Measurements from ENCODE around the gene COX15.
A peak's percentile ranks its signal among the peaks of the same experiment; 100 is the strongest.

Gene COX15

DNA sequence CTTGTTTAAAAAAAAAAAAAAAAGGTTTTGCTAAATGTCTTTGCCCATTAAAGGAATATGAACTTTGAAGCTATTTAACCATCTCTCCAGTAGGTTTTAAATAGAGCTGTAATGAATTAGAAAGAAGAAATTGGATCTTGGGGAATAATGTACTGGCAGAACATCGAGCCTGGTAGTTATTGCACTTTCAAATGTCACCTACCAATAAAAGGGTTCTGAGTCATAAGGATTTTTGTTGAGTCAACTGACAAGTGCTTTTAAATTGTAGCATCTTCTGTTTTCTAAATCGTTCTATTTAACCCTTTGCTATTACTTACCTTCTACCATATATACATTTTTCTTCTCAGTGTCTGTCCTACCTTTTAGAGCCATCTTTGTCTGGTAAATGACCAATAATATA is 10.8 kb upstream of the COX15 start (continued):
- TF ChIP-seq, protein P1, sequence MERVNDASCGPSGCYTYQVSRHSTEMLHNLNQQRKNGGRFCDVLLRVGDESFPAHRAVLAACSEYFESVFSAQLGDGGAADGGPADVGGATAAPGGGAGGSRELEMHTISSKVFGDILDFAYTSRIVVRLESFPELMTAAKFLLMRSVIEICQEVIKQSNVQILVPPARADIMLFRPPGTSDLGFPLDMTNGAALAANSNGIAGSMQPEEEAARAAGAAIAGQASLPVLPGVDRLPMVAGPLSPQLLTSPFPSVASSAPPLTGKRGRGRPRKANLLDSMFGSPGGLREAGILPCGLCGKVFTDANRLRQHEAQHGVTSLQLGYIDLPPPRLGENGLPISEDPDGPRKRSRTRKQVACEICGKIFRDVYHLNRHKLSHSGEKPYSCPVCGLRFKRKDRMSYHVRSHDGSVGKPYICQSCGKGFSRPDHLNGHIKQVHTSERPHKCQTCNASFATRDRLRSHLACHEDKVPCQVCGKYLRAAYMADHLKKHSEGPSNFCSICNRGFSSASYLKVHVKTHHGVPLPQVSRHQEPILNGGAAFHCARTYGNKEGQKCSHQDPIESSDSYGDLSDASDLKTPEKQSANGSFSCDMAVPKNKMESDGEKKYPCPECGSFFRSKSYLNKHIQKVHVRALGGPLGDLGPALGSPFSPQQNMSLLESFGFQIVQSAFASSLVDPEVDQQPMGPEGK (tag by site-specific recombination; IDR thresholded peaks at IDR 0.05), result no peak
- TF ChIP-seq ZNF707 (tag by site-specific recombination; IDR thresholded peaks at IDR 0.05), result no peak
- no peak for TF ChIP-seq ZNF37A (tag by site-specific recombination; IDR thresholded peaks at IDR 0.05)
- no peak for TF ChIP-seq ZNF404 (tag by site-specific recombination; IDR thresholded peaks at IDR 0.05)

DNA sequence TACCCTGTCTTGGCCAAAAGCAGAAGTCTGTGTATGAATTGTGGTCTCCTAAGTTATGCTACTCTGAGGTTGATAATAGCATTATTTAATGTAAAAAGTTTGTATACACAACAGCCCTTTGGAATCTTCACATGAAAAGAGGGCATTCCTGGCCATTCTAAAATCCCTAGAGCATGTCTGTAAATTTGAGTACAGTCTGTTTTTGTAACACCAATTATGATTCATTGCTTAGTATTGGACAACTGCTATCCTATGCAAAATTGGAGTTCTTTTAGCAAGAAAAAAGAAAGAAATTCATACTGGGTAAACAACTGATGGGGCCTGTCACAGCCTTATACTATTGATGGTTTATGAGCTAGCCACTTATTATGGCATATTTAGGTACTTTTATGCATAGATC is 10.3 kb upstream of the COX15 start:
- no peaks in the 10 kb centered on the region for H3K9me3 ChIP-seq (ENCODE audit: control insufficient read depth, insufficient read depth, low read depth, low read length)
- H3K4me1 ChIP-seq (ENCODE audit: control insufficient read depth, insufficient read depth, low read length), result no peaks in the 10 kb centered on the region
- CTCF ChIA-PET, result interaction anchor here (0.6 to 2.9 kb wide), 2 partner anchors 10 to 186 kb away, joined by 3 to 9 read pairs; partner anchors contain the start of genes COX15 and CUTC
- H3K36me3 ChIP-seq (ENCODE audit: control insufficient read depth in 2 of 2, insufficient read depth in 1 of 2, low read length in 2 of 2), result peaks cover 78 to 90% of the 10 kb centered on the region in 2 experiments
- POLR2A ChIA-PET, result interaction anchor here (1.7 kb wide), 1 partner anchor 10 kb away, joined by 13 read pairs; the partner anchor contains the start of genes COX15 and CUTC
- no peak overlapping the region for H3K4me3 ChIP-seq (ENCODE audit: low read depth, low read length)
- H3K27ac ChIP-seq (ENCODE audit: extremely low read depth, low read depth, low read length), result no peak overlapping the region
- TF ChIP-seq ZNF266 (tag by site-specific recombination; IDR thresholded peaks at IDR 0.05; ENCODE audit: low read depth), result no peak
- TF ChIP-seq ZSCAN16 (tag by site-specific recombination; IDR thresholded peaks at IDR 0.05), result no peak
- no peak for TF ChIP-seq ZNF169 (tag by site-specific recombination; IDR thresholded peaks at IDR 0.05)
- no peak for TF ChIP-seq ZNF561 (tag by site-specific recombination; IDR thresholded peaks at IDR 0.05; ENCODE audit: borderline replicate concordance)
- TF ChIP-seq GLIS2 (tag by site-specific recombination; IDR thresholded peaks at IDR 0.05), result no peak
- TF ChIP-seq ZNF2 (tag by site-specific recombination; IDR thresholded peaks at IDR 0.05), result no peak
- TF ChIP-seq, protein P2, sequence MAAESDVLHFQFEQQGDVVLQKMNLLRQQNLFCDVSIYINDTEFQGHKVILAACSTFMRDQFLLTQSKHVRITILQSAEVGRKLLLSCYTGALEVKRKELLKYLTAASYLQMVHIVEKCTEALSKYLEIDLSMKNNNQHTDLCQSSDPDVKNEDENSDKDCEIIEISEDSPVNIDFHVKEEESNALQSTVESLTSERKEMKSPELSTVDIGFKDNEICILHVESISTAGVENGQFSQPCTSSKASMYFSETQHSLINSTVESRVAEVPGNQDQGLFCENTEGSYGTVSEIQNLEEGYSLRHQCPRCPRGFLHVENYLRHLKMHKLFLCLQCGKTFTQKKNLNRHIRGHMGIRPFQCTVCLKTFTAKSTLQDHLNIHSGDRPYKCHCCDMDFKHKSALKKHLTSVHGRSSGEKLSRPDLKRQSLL (tag by site-specific recombination; IDR thresholded peaks at IDR 0.05), result no peak
- TF ChIP-seq IKZF3 (tag by site-specific recombination; IDR thresholded peaks at IDR 0.05), result no peak
- no peak for TF ChIP-seq KLF16 (tag by site-specific recombination; IDR thresholded peaks at IDR 0.05)
- TF ChIP-seq ZBTB8A (tag by site-specific recombination; IDR thresholded peaks at IDR 0.05), result no peak
- no peak for TF ChIP-seq ZNF121 (tag by site-specific recombination; IDR thresholded peaks at IDR 0.05)
- TF ChIP-seq GLIS1 (tag by site-specific recombination; IDR thresholded peaks at IDR 0.05), result no peak
- TF ChIP-seq ZNF274 (IDR thresholded peaks at IDR 0.05; ENCODE audit: low read length), result no peak
- no peak for TF ChIP-seq ZNF274 (tag by site-specific recombination; IDR thresholded peaks at IDR 0.05; ENCODE audit: borderline replicate concordance)
- TF ChIP-seq, protein P3, sequence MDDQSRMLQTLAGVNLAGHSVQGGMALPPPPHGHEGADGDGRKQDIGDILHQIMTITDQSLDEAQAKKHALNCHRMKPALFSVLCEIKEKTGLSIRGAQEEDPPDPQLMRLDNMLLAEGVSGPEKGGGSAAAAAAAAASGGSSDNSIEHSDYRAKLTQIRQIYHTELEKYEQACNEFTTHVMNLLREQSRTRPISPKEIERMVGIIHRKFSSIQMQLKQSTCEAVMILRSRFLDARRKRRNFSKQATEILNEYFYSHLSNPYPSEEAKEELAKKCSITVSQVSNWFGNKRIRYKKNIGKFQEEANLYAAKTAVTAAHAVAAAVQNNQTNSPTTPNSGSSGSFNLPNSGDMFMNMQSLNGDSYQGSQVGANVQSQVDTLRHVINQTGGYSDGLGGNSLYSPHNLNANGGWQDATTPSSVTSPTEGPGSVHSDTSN (CRISPR knock-in tag; IDR thresholded peaks at IDR 0.05), result no peak

DNA sequence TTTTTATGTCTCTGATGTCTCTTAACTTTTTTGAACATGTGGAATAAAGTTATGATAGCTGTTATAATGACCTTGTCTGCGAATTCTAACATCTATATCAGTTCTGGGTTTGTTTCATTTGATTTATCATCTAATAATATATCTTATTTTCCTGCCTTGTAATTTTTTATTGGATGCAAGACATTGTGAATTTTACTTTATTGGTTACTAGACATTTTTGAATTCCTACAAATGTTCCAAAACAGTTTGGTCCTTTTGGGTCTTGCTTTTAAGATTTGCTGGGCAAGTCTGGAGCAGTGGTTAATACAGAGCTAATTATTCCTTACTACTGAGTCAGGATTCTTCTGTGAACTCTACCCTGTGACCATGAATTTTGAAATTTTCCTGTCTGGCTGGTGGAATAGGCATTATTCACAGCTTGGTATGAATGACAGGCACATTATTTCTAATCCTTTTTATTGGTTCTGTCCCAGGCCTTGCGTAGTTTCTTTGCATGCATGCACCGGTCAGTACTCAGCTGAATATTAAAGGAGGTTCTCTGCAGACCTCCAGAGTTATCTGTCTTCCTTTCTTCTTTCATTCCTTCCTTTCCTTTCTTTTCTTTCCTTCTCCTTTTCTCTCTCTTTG is 9.1 kb upstream of the COX15 start:
- POLR2A ChIA-PET, result interaction anchor here (1.3 kb wide), 1 partner anchor 9 kb away, joined by 7 read pairs; the partner anchor contains the start of genes COX15 and CUTC
- H3K4me1 ChIP-seq (ENCODE audit: control insufficient read depth, insufficient read depth, low read length), result no peaks in the 10 kb centered on the region
- H3K36me3 ChIP-seq (ENCODE audit: control insufficient read depth in 2 of 2, insufficient read depth in 1 of 2, low read length in 2 of 2), result peaks cover 80 to 92% of the 10 kb centered on the region in 2 experiments
- no peak overlapping the region for H3K27ac ChIP-seq (ENCODE audit: extremely low read depth, low read depth, low read length)
- H3K4me3 ChIP-seq (ENCODE audit: low read depth, low read length), result no peak overlapping the region
- CTCF ChIA-PET, result interaction anchor here (0.6 to 2.9 kb wide), 5 partner anchors 9 to 391 kb away, joined by 3 to 9 read pairs (median 3); partner anchors contain the start of genes COX15 and CUTC
- TF ChIP-seq, protein P4, sequence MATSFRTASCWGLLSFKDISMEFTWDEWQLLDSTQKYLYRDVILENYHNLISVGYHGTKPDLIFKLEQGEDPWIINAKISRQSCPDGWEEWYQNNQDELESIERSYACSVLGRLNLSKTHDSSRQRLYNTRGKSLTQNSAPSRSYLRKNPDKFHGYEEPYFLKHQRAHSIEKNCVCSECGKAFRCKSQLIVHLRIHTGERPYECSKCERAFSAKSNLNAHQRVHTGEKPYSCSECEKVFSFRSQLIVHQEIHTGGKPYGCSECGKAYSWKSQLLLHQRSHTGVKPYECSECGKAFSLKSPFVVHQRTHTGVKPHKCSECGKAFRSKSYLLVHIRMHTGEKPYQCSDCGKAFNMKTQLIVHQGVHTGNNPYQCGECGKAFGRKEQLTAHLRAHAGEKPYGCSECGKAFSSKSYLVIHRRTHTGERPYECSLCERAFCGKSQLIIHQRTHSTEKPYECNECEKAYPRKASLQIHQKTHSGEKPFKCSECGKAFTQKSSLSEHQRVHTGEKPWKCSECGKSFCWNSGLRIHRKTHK (tag by site-specific recombination; IDR thresholded peaks at IDR 0.05), result peak; percentile 87
- TF ChIP-seq ZNF366 (tag by site-specific recombination; conservative IDR thresholded peaks at IDR 0.05), result peak; percentile 39; the same call in 1 of the 2 replicates
- TF ChIP-seq, protein P5, sequence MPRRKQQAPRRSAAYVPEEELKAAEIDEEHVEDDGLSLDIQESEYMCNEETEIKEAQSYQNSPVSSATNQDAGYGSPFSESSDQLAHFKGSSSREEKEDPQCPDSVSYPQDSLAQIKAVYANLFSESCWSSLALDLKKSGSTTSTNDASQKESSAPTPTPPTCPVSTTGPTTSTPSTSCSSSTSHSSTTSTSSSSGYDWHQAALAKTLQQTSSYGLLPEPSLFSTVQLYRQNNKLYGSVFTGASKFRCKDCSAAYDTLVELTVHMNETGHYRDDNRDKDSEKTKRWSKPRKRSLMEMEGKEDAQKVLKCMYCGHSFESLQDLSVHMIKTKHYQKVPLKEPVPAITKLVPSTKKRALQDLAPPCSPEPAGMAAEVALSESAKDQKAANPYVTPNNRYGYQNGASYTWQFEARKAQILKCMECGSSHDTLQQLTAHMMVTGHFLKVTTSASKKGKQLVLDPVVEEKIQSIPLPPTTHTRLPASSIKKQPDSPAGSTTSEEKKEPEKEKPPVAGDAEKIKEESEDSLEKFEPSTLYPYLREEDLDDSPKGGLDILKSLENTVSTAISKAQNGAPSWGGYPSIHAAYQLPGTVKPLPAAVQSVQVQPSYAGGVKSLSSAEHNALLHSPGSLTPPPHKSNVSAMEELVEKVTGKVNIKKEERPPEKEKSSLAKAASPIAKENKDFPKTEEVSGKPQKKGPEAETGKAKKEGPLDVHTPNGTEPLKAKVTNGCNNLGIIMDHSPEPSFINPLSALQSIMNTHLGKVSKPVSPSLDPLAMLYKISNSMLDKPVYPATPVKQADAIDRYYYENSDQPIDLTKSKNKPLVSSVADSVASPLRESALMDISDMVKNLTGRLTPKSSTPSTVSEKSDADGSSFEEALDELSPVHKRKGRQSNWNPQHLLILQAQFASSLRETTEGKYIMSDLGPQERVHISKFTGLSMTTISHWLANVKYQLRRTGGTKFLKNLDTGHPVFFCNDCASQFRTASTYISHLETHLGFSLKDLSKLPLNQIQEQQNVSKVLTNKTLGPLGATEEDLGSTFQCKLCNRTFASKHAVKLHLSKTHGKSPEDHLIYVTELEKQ (tag by site-specific recombination; IDR thresholded peaks at IDR 0.05; ENCODE audit: borderline replicate concordance), result no peak
- no peaks in the 10 kb centered on the region for H3K9me3 ChIP-seq (ENCODE audit: control insufficient read depth, insufficient read depth, low read depth, low read length)

Data from HEK293 (cell line).